Colonic mucosa (tissue), 4 donors: Measurements from ENCODE around the gene CLGN. TPM values are rescaled to one million over a fixed set of nuclear protein-coding genes. Genes with fewer than 3 reads are reported as not detected.

Experiments used
- DNase-seq: peaks from one replicate; pipeline ENCODE4 v3.0.0-alpha.2; 2020
- H3K27ac ChIP-seq: fragments of 200-600 bp; one replicate; pipeline ENCODE4 v1.8.0; 2021
- H3K27me3 ChIP-seq: fragments of 200-600 bp; one replicate; pipeline ENCODE4 v1.8.0; 2021
- H3K36me3 ChIP-seq: fragments of 200-600 bp; one replicate; pipeline ENCODE4 v1.8.0; 2021
- H3K4me1 ChIP-seq: fragments of 200-600 bp; one replicate; pipeline ENCODE4 v1.8.0; 2021; ENCODE audit warnings: mild to moderate bottlenecking
- H3K4me3 ChIP-seq: fragments of 200-600 bp; one replicate; pipeline ENCODE4 v1.8.0; 2021
- H3K9ac ChIP-seq, 2 donors: one replicate each; pipeline ENCODE4 v1.7.0; 2013; ENCODE audit warnings: control low read depth in 2 of 2, low read depth in 2 of 2, low read length in 2 of 2
- H3K9me3 ChIP-seq: fragments of 200-600 bp; one replicate; pipeline ENCODE4 v1.8.0; 2021
- intact Hi-C: fragments of 100-400 bp; cut with DNase I; formaldehyde crosslinking; loops from one replicate; pipeline ENCODE4 v1.14.1; 2022
- total RNA-seq, 2 donors: library from RNA; stranded (reverse); fragmentation: NEBNext Ultra II Directional in 1 of 2; extraction: Animal tissue kit (Norgen Biotek cat#: 25700) in 1 of 2; gene quantifications; one replicate each; pipeline ENCODE4 v1.2.1, GENCODE V29; 2021
- TF ChIP-seq, protein P1 (sequence below): fragments of 200-600 bp; IDR thresholded peaks from one replicate; pipeline ENCODE4 v1.8.0; 2022; ENCODE audit warnings: antibody characterized with exemption, mild to moderate bottlenecking
- donor health status: healthy.
- donor health status: DM: no; HTN: no; CAD: no.
- donor health status: DM: no; HTN: no; CAD: no.

CLGN gene
- total RNA-seq, 2 donors from 2014 or later: 0.25 to 0.40 TPM

DNA sequence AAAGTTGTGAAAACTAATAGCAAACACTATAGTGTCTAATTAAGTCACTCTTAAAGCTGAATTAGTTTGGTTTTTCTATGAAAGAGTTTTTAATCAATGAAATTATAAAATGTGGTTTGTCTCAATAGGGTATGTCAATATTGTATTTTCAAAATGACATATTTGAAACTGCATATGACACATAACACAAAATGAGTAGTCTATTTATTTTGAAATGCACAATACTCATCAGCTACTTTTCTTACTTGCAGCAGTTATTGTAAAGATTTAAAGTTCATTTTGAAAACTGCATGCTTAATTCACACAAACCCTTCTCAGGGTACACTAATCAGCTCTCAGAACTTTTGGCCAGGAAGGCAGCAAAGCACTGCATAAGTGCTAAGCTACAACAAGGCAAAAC is 21.2 kb downstream of the CLGN start:
- Histone ChIP-seq H3K4me3 (no peak overlapping the region), H3K27me3 (no peaks in the 10 kb centered on the region), H3K4me1 (no peaks in the 10 kb centered on the region), H3K27ac (no peak overlapping the region), H3K36me3 (no peaks in the 10 kb centered on the region), H3K9me3 (no peaks in the 10 kb centered on the region), H3K9ac (no peak overlapping the region)
- TF ChIP-seq, protein P1, sequence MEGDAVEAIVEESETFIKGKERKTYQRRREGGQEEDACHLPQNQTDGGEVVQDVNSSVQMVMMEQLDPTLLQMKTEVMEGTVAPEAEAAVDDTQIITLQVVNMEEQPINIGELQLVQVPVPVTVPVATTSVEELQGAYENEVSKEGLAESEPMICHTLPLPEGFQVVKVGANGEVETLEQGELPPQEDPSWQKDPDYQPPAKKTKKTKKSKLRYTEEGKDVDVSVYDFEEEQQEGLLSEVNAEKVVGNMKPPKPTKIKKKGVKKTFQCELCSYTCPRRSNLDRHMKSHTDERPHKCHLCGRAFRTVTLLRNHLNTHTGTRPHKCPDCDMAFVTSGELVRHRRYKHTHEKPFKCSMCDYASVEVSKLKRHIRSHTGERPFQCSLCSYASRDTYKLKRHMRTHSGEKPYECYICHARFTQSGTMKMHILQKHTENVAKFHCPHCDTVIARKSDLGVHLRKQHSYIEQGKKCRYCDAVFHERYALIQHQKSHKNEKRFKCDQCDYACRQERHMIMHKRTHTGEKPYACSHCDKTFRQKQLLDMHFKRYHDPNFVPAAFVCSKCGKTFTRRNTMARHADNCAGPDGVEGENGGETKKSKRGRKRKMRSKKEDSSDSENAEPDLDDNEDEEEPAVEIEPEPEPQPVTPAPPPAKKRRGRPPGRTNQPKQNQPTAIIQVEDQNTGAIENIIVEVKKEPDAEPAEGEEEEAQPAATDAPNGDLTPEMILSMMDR: no peak
- no peak for DNase-seq
- intact Hi-C loops: no loop called here

DNA sequence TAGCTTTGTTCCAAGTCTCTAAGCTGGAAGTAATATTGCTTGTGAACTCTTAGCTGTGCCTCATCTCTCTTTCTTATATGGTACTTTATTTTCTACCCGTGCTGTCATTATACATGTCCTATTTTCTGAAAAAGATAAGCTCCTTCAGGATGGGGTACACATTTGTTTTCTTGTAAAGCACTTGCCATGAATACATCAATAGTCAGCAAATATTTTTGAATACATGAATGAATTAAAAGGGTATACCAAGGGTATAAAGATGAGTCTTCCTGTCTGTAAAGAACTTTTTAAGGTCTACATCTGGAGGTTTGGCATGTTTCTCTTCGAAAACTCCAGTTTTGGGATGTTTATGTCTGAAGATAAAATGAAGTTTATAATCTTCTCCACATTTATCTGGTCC is 27.3 kb downstream of the CLGN start:
- no peak overlapping the region for H3K27ac ChIP-seq
- intact Hi-C loops: no loop called here
- DNase-seq: no peak

DNA sequence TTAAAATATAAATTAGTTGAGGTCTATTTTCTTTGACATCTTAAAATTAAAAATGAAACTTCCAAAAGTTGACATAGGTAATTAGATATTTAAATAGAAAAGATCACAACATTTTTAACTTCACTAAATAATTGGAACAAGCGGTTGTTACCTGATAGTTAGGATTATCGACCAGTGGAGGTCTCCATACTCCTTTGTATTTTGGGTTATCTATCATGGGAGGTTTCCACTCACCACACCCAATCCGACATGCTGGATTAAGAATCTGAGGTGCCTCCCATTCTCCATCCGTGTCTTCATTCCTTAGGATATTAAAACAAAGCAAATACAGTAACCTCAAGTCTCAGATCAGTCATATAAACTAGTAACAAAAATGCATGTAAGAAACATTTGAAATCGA is 31.8 kb downstream of the CLGN start:
- DNase-seq: no peak
- Histone ChIP-seq H3K4me3 (no peak overlapping the region), H3K9me3 (no peaks in the 10 kb centered on the region), H3K36me3 (no peaks in the 10 kb centered on the region), H3K27me3 (no peaks in the 10 kb centered on the region), H3K27ac (no peak overlapping the region), H3K9ac (no peak overlapping the region), H3K4me1 (no peaks in the 10 kb centered on the region)
- intact Hi-C loops: no loop called here
- TF ChIP-seq, protein P1: no peak

More for the DNA sequence above, 27.3 kb downstream of the CLGN start:
- Histone ChIP-seq H3K4me3 (no peak overlapping the region), H3K9ac (no peak overlapping the region), H3K9me3 (no peaks in the 10 kb centered on the region), H3K4me1 (no peaks in the 10 kb centered on the region), H3K36me3 (no peaks in the 10 kb centered on the region), H3K27me3 (no peaks in the 10 kb centered on the region)
- TF ChIP-seq, protein P1: no peak

DNA sequence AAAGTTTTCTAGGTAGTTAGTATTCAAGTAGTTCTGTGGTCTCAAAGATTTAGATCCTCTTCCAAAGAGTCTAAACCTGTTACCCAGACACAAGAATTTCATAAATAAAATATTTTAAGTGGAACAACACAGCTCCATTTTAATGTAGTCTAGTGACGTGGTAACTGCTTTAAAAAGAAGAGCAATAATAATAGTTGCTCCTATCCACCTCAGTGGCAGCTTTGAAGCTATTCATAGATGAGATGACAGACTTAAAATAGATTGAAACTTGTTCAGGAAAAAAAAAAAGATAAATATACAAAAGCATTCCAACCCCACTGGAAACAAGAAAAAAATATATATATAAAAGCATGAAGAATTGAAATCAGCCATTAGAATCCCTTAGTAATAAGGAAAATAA is 39.4 kb downstream of the CLGN start:
- no peaks in the 10 kb centered on the region for H3K36me3 ChIP-seq
- H3K27me3 ChIP-seq: no peaks in the 10 kb centered on the region
- no peak overlapping the region for H3K4me3 ChIP-seq
- no peak overlapping the region for H3K27ac ChIP-seq
- no peaks in the 10 kb centered on the region for H3K9me3 ChIP-seq
- TF ChIP-seq, protein P1: no peak
- no peak overlapping the region for H3K9ac ChIP-seq
- no peaks in the 10 kb centered on the region for H3K4me1 ChIP-seq
- intact Hi-C loops: no loop called here
- DNase-seq: no peak

DNA sequence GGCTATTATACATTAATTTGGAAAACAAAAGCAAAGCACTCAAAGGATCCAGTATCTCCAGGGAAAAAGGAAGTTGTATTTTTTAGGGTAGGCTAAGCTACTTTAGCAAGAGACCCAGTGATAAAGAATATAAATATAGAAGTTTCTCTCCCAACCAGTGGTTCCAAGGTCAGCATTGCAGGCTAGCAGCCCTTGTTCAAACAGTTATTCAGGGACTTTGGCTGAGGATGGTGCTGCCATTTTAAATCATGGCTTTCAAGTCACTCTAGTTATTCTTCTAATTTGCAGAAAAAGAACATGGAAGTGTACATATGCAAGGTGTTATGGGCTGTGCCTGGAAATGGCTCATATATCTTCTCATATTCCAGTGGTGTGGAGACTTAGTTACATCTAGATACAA is 44.7 kb downstream of the CLGN start:
- intact Hi-C loops: no loop called here

More for the DNA sequence above, 44.7 kb downstream of the CLGN start:
- Histone ChIP-seq H3K4me1 (no peaks in the 10 kb centered on the region), H3K27ac (no peak overlapping the region), H3K9ac (no peak overlapping the region), H3K27me3 (no peaks in the 10 kb centered on the region), H3K36me3 (no peaks in the 10 kb centered on the region), H3K4me3 (no peak overlapping the region), H3K9me3 (no peaks in the 10 kb centered on the region)
- TF ChIP-seq, protein P1: no peak
- DNase-seq: no peak
